Stimulated activated CD8-positive, alpha-beta memory T cell treated with anti-CD3 and anti-CD28 coated beads, Interleukin-2, amount 100 ng/mL, for 1 hour (primary cell): ENCODE measurements around the gene SLC29A1.

Source experiments
- DNase-seq, 2 donors: peaks; one replicate each; pipeline ENCODE4 v3.0.0-alpha.2; 2020; ENCODE audit warnings: low read depth in 2 of 2

SLC29A1 gene

GRCh38 chr6:44268095-44268628, 44.8 kb downstream of the SLC29A1 start:
- no peak for DNase-seq

- no peak for DNase-seq
These were observed 46.0 kb downstream of the SLC29A1 start for GRCh38 chr6:44269178-44269920.

GRCh38 chr6:44269921-44270525, 46.6 kb downstream of the SLC29A1 start, which contains the start of gene TMEM151B:
Gene TMEM151B (plus strand): TSS chr6:44270450. CDS start chr6:44270743, 293 bp downstream.
- no peak for DNase-seq

- no peak for DNase-seq
These were observed 47.4 kb downstream of the SLC29A1 start for GRCh38 chr6:44270526-44271405.

DNA sequence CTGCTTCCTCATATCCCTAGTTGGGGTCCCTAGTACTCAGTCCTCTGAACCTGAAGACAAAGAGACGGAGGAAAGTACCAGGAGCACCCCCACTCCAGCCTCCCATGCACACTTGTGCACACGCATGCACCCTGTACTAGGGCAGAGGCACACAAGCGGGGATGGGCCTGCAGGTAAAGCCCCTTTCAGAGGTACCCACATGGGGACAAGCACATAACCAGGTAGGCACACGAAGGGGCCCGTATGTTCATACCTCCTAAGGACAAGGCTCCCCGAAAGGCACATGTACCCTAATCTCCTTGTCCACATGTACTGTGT, 48.0 kb downstream of the SLC29A1 start:
- no peak for DNase-seq

DNA sequence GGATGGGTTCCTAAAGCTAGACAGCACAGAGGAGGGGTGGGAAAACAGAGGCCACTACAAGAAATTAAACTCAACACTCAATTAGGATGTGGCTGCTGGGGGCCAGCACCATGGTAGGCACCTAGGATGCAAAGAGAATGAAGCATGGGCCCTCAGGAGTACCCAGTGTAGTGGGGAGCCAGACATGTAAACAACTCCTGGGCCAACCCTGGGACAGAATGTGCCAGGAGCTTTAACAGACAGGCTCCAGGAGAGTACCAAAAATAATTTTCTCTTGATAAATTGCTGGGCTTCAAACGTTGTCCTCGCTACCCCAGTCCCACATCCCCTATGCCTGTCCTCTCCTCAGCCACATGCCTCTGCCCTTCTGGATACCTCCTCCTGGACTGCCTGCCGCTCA, 48.5 kb downstream of the SLC29A1 start:
- no peak for DNase-seq

GRCh38 chr6:44272529-44272928, 49.1 kb downstream of the SLC29A1 start:
- DNase-seq = no peak

- DNase-seq = no peak
These were observed 49.7 kb downstream of the SLC29A1 start for GRCh38 chr6:44272999-44273566.

GRCh38 chr6:44273617-44274016, 50.2 kb downstream of the SLC29A1 start:
- no peak for DNase-seq

DNA sequence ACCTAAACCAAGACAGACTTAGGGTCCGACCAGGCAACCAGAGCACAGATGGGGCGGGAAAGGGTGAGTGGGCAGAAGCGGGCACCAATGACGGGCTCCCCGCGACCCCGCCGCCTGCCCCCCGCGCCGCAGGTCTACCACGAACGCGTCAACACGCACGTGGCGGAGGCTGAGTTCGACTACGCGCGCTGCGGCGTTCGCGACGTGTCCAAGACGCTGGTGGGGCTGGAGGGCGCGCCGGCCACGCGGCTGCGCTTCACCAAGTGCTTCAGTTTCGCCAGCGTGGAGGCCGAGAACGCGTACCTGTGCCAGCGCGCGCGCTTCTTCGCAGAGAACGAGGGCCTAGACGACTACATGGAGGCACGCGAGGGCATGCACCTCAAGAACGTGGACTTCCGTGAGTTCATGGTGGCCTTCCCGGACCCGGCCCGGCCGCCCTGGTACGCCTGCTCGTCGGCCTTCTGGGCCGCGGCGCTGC, 51.9 kb downstream of the SLC29A1 start:
- no peak for DNase-seq

DNA sequence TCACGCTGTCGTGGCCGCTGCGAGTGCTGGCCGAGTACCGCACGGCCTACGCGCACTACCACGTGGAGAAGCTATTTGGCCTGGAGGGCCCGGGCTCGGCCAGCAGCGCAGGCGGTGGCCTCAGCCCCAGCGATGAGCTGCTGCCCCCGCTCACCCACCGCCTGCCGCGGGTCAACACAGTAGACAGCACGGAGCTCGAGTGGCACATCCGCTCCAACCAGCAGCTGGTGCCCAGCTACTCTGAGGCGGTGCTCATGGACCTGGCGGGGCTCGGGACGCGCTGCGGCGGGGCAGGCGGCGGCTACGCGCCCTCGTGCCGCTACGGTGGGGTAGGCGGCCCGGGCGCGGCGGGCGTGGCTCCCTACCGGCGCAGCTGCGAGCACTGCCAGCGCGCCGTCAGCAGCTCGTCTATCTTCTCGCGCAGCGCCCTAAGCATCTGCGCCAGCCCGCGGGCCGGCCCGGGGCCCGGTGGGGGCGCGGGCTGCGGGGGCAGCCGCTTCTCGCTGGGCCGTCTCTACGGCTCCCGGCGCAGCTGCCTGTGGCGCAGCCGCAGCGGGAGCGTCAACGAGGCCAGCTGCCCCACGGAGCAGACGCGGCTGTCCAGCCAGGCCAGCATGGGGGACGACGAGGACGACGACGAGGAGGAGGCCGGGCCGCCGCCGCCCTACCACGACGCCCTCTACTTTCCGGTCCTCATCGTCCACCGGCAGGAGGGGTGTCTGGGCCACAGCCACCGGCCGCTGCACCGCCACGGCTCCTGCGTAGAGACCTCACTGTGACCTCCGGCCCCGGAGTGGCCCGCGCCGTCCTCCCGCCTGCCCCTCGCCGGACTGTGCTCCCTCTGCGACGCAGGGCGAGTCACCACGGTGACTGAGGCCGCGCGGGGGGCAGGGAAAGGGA, 52.6 kb downstream of the SLC29A1 start:
- no peak for DNase-seq

DNA sequence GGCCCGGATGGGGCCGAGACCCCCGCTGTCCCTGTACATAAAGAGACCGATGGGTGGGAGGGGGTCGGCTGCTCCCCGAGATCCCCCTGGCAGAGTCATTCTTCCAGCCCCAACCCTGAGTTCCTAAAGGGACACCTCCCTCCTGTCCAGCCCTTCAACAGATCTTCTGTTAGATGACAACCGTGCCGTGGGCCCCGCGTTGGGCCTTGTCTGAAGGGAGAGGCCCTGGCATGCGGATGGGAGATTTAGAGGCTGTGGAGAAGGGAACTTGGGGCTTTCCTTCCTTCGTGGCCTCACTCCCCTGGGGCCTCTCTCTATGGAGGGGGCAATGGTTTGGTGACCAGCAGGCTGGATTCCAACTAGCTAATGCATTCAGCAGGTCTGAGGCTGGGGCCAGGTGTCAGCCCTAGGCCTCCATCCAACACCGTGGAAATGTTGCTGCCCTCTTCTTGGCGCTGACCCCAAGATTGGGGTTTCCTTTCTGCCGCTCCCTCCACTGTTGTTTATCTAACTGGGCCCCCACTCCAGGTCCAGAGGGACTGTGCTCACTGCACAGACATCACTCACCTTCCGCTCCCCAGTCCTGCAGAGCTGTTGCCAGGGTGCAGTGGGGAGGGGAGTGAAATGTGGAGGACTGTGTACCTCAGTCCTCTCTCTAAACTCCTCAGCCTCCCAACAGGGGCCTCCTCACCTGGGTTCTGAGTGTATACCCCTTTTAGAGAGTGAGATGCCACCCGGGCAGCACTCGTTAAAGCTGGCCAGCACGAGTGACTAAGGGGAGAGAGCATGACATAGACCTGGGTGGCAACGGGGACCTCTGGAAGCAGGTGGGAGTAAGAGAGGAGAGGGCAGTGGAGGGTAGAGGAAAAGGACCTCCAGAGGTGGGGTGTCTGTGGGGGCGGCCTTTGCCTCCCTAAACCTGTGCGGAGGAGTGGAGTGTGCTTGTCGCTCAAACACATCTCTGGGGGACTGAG, 53.6 kb downstream of the SLC29A1 start:
- DNase-seq = no peak

DNA sequence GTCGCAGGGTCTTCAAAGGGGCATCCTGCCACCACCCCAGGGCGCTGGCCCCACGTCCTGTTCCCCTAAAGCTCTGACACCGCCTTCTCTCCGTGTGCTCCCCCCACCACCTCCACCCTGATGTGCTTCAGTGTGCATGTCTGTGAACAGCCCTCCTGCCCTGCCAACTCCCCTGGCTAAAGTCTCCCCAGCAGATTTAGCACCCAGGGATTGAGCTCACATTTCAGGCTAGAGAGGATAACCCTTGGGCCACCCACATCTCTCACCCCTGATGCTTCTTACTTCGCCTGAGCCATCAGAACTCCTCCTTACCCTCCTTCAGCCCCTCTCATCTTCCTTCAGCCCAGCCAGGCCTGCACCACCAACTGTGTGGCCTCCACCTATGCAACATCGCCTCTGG, 54.4 kb downstream of the SLC29A1 start:
- no peak for DNase-seq

DNA sequence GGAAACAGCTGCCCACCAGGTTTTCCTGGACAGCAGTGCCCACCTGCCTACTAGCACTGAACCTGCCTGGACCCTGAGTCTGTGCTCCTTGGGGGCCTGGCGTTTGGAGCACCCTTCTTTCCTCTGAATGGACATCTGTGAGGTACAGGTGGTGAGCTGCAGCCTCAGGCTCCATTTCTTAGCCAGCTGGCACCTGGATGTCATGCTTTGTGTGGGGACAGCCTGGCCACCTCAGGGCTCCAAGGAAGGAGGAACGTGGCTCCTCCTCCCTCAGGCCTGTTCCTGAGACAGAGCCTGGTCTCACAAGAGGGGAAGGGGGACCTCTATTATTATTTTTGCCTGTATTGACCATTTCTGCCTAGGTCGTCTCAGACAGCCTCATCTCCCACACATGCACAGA, 54.9 kb downstream of the SLC29A1 start:
- no peak for DNase-seq

DNA sequence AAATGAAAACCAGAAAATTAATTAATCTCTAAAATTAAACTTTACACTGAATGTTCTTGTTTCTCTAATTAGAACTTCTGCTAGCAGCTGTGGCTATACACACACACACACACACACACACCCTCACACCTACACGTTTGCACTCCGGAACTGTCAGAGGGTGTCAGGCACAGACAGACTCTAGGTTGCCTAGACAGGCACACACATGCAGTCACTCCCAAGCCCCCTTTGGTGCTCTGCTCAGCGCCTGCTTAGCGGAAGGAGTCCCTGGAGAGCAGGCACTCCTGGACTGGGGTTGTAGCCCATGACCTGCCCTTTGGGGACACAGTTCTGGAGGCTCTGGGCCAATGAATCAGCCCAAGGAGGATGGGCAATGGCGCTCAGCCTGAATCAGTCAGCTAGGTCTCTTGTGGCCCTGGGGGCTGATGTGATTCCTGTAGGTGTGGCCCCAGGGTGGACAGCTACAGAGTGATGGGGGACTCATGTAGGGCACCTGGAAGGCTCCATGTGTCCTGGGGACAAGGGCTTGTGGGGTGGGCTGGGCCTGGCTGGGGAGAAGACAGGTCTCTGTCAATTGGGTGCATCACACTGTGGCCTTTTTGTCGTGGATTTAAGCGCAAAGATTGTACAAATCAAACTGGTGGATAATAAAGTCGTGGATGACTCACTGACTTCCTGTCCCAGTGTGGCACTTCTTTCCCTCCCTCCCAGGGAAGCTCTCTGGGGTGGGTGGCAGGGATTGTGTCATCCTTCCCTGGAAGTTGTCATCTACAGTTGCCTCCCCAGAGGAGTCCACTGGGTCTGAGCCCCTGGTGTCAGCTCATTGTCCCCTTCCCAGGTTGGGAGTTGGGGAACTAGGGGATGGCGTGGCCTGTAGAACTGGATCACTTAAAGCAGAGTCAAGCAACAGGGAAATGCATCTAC, 55.6 kb downstream of the SLC29A1 start:
- DNase-seq = no peak
